CD4-positive, alpha-beta T cell treated with Interleukin-1 beta for 1 hour (primary cell): ENCODE data around the gene PDGFB.

Experiments
- DNase-seq, 2 donors: peaks; one replicate each; pipeline ENCODE4 v3.0.0-alpha.2; 2020 to 2022

Gene PDGFB

GRCh38 chr22:39276440-39277141 is 31.8 kb upstream of the PDGFB start:
- no peak for DNase-seq

- DNase-seq, result no peak
Measured at GRCh38 chr22:39275814-39276439, 31.1 kb upstream of the PDGFB start.

GRCh38 chr22:39273950-39274887 is 29.4 kb upstream of the PDGFB start:
- no peak for DNase-seq

- DNase-seq, result no peak
Measured at GRCh38 chr22:39270792-39271191, 26.0 kb upstream of the PDGFB start.

- DNase-seq, result no peak
Measured at GRCh38 chr22:39270280-39270679, 25.5 kb upstream of the PDGFB start.

GRCh38 chr22:39269095-39269790 is 24.5 kb upstream of the PDGFB start:
- no peak for DNase-seq

GRCh38 chr22:39268645-39269044 is 23.9 kb upstream of the PDGFB start:
- no peak for DNase-seq

- DNase-seq, result no peak
Measured at GRCh38 chr22:39267974-39268373, 23.2 kb upstream of the PDGFB start.

- peak in 1 of 2 donors; percentile 41 for DNase-seq
Measured at GRCh38 chr22:39266398-39267030, 21.7 kb upstream of the PDGFB start.

- DNase-seq, result no peak
Measured at GRCh38 chr22:39265143-39265886, 20.5 kb upstream of the PDGFB start.

GRCh38 chr22:39264349-39265038 is 19.7 kb upstream of the PDGFB start:
- peak in 1 of 2 donors; percentile 61 for DNase-seq

GRCh38 chr22:39263626-39264348 is 19.0 kb upstream of the PDGFB start:
- no peak for DNase-seq

- no peak for DNase-seq
Measured at GRCh38 chr22:39259666-39260065, 14.9 kb upstream of the PDGFB start.

- DNase-seq, result no peak
Measured at GRCh38 chr22:39257901-39258475, 13.2 kb upstream of the PDGFB start.

- DNase-seq, result no peak
Measured at GRCh38 chr22:39256979-39257378, 12.2 kb upstream of the PDGFB start.

GRCh38 chr22:39256186-39256552 is 11.4 kb upstream of the PDGFB start:
- no peak for DNase-seq

- DNase-seq, result no peak
Measured at GRCh38 chr22:39255449-39256185, 10.8 kb upstream of the PDGFB start.

GRCh38 chr22:39254789-39255298 is 10.1 kb upstream of the PDGFB start:
- peak; percentile 55 to 61 for DNase-seq

GRCh38 chr22:39254122-39254521 is 9.3 kb upstream of the PDGFB start:
- no peak for DNase-seq
